Measurements from ENCODE around the gene GALK1. TPM values are rescaled to one million over a fixed set of nuclear protein-coding genes. Genes with fewer than 3 reads are reported as not detected.

Gene GALK1
- total RNA-seq, 1 experiment from 2014 or later, result 23.9 TPM

DNA sequence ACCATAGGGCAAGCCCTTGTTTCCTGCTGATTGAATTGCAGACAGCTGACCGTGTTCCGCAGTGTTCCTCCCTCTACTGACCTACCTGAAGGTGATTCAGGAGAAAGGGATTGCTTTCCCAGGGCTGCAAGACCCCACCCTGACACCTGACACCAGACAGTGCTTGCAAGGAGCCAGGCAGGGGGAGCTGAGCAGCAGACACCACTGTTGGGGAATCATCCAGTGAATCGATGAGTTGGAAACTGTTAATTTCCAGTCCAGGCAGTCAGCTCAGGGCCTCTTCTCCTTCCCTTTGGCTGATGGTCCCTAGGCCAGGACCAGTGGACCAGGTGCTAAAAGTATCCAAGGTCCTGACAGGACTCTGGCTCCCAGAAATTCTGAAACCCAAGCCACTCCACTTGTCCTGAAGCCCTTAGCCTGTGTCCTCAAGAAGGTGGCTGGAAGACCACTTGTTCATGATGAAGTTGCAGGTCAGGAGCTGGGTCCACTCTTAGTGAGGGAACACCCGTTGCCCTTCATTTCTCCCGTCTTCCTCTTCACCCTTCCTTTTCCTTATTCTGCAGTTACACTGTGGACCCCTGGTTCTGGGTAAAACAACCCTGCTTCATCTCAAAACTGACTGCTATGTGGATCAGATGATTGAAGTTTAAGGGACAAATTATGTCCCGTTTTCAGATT lies 10.1 kb upstream of the GALK1 start:
- H3K9me2 ChIP-seq (replicated peaks; ENCODE audit: insufficient read depth, low read length), result no peaks in the 10 kb centered on the region
- peaks cover 14% of the 10 kb centered on the region for H3K79me2 ChIP-seq (ENCODE audit: low read length)
- H3K4me1 ChIP-seq (ENCODE audit: low read length), result peaks cover 20% of the 10 kb centered on the region
- no peak overlapping the region for H3K9ac ChIP-seq (ENCODE audit: low read length)
- no peaks in the 10 kb centered on the region for H3K9me3 ChIP-seq (ENCODE audit: low read length)
- peaks cover 21% of the 10 kb centered on the region for H3K36me3 ChIP-seq (ENCODE audit: insufficient read depth, low read length)
- H3K27ac ChIP-seq (ENCODE audit: low read length), result no peak overlapping the region
- DNase-seq, result no peak
- no peak overlapping the region for H2AFZ ChIP-seq (ENCODE audit: low read length)
- no peaks in the 10 kb centered on the region for H3K27me3 ChIP-seq (ENCODE audit: low read length)
- no peak overlapping the region for H3K4me2 ChIP-seq (ENCODE audit: low read depth, low read length, poor library complexity, severe bottlenecking)
- H3K4me3 ChIP-seq (ENCODE audit: low read length), result no peak overlapping the region
- peaks cover 32% of the 10 kb centered on the region for H4K20me1 ChIP-seq (ENCODE audit: insufficient read depth, low read depth, low read length)

DNA sequence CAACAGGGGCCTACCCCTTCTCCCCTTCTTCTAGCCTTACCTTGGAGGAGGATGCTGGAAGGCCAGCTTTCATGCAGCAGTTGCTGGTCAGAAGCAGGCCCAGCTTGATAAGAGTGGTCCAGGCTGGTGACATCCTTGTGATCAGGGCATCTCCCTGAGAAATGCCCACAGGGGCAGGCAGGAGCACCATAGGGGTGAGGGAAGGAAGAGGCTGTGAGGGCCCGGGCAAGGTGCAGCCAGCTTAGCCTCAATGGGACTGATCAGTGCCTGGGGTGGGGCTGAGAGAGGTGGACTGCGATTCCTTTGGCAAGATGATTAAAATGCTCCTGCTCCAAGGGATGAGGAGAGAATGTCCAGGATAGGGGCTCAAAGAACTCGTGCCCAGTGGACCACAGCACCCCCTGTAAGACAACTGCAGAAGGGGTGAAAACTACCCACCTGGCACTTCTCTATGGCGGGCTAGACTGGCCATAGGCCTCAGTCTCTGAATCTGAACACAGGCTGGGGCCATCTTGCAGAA lies 9.5 kb upstream of the GALK1 start:
- Histone ChIP-seq H3K27me3 (ENCODE audit: low read length) (no peaks in the 10 kb centered on the region), H3K4me1 (ENCODE audit: low read length) (peaks cover 18% of the 10 kb centered on the region), H3K4me2 (ENCODE audit: low read depth, low read length, poor library complexity, severe bottlenecking) (no peak overlapping the region), H4K20me1 (ENCODE audit: insufficient read depth, low read depth, low read length) (peaks cover 32% of the 10 kb centered on the region), H3K9ac (ENCODE audit: low read length) (no peak overlapping the region), H3K9me2 (replicated peaks; ENCODE audit: insufficient read depth, low read length) (no peaks in the 10 kb centered on the region), H3K9me3 (ENCODE audit: low read length) (no peaks in the 10 kb centered on the region), H3K36me3 (ENCODE audit: insufficient read depth, low read length) (peaks cover 21% of the 10 kb centered on the region), H3K79me2 (ENCODE audit: low read length) (peaks cover 14% of the 10 kb centered on the region), H3K27ac (ENCODE audit: low read length) (no peak overlapping the region), H2AFZ (ENCODE audit: low read length) (no peak overlapping the region), H3K4me3 (ENCODE audit: low read length) (no peak overlapping the region)
- no peak for DNase-seq

- H3K4me3 ChIP-seq (ENCODE audit: low read length), result no peak overlapping the region
- H3K27ac ChIP-seq (ENCODE audit: low read length), result no peak overlapping the region
- H3K79me2 ChIP-seq (ENCODE audit: low read length), result peaks cover 8% of the 10 kb centered on the region
- H3K4me2 ChIP-seq (ENCODE audit: low read depth, low read length, poor library complexity, severe bottlenecking), result no peak overlapping the region
- no peaks in the 10 kb centered on the region for H3K9me3 ChIP-seq (ENCODE audit: low read length)
- H3K9ac ChIP-seq (ENCODE audit: low read length), result no peak overlapping the region
- no peaks in the 10 kb centered on the region for H3K9me2 ChIP-seq (replicated peaks; ENCODE audit: insufficient read depth, low read length)
- H4K20me1 ChIP-seq (ENCODE audit: insufficient read depth, low read depth, low read length), result peaks cover 26% of the 10 kb centered on the region
- peaks cover 18% of the 10 kb centered on the region for H3K4me1 ChIP-seq (ENCODE audit: low read length)
- H2AFZ ChIP-seq (ENCODE audit: low read length), result no peak overlapping the region
- no peaks in the 10 kb centered on the region for H3K27me3 ChIP-seq (ENCODE audit: low read length)
- no peak for DNase-seq
- H3K36me3 ChIP-seq (ENCODE audit: insufficient read depth, low read length), result peaks cover 21% of the 10 kb centered on the region
These were observed 8.9 kb upstream of the GALK1 start for GRCh38 chr17:75773808-75774470.

DNA sequence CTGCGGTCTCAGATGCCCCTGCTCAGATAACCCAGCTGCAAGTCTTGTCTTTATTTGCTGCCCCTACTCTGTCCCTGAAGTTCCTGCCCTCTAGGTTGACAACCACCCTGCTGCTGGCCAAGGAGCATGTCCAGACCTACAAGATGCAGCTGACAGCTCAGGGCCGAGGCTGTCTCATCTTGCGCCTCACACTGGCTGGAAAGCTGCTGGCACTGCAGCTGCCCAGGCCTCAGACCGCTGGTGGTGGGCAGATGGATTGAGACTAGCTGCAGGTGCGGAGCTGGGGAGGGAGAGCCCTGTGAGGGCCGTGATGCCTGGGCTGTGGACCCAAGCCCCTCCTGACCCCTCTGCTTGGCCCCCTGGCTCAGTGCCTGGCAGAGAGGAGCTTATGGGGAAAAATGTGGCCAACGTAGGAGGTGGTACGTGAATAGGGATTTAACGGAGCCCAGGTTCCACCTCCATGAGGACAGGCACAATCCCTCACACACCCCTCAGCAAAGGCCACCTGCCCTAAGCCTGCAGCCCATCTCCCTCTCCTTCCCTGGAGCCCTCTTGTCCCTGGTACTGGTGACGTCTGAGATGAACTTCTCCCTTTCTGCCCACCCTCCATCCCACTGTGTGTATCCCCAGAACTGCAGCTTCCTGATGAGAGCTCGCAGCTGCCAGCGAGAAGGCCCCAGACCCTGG lies 8.3 kb upstream of the GALK1 start:
- Histone ChIP-seq H3K27me3 (ENCODE audit: low read length) (no peaks in the 10 kb centered on the region), H3K79me2 (ENCODE audit: low read length) (peaks cover 2% of the 10 kb centered on the region; the same call in 1 of the 2 replicates), H2AFZ (ENCODE audit: low read length) (no peak overlapping the region), H3K4me3 (ENCODE audit: low read length) (no peak overlapping the region), H3K4me1 (ENCODE audit: low read length) (peaks cover 14% of the 10 kb centered on the region), H3K4me2 (ENCODE audit: low read depth, low read length, poor library complexity, severe bottlenecking) (no peak overlapping the region), H3K27ac (ENCODE audit: low read length) (no peak overlapping the region), H3K36me3 (ENCODE audit: insufficient read depth, low read length) (peaks cover 16% of the 10 kb centered on the region), H3K9me2 (replicated peaks; ENCODE audit: insufficient read depth, low read length) (no peaks in the 10 kb centered on the region), H3K9me3 (ENCODE audit: low read length) (no peaks in the 10 kb centered on the region), H3K9ac (ENCODE audit: low read length) (no peak overlapping the region), H4K20me1 (ENCODE audit: insufficient read depth, low read depth, low read length) (peaks cover 19% of the 10 kb centered on the region)
- no peak for DNase-seq

GRCh38 chr17:75771334-75772281 lies 6.6 kb upstream of the GALK1 start:
- Histone ChIP-seq H3K4me3 (ENCODE audit: low read length) (no peak overlapping the region), H2AFZ (ENCODE audit: low read length) (no peak overlapping the region), H3K9me2 (replicated peaks; ENCODE audit: insufficient read depth, low read length) (no peaks in the 10 kb centered on the region), H4K20me1 (ENCODE audit: insufficient read depth, low read depth, low read length) (peaks cover 4% of the 10 kb centered on the region), H3K36me3 (ENCODE audit: insufficient read depth, low read length) (no peaks in the 10 kb centered on the region), H3K4me2 (ENCODE audit: low read depth, low read length, poor library complexity, severe bottlenecking) (no peak overlapping the region), H3K9ac (ENCODE audit: low read length) (no peak overlapping the region), H3K4me1 (ENCODE audit: low read length) (no peaks in the 10 kb centered on the region), H3K9me3 (ENCODE audit: low read length) (no peaks in the 10 kb centered on the region), H3K79me2 (ENCODE audit: low read length) (no peaks in the 10 kb centered on the region), H3K27me3 (ENCODE audit: low read length) (no peaks in the 10 kb centered on the region), H3K27ac (ENCODE audit: low read length) (no peak overlapping the region)
- DNase-seq, result no peak

- H3K4me2 ChIP-seq (ENCODE audit: low read depth, low read length, poor library complexity, severe bottlenecking), result no peak overlapping the region
- H3K9ac ChIP-seq (ENCODE audit: low read length), result no peak overlapping the region
- peaks cover 8% of the 10 kb centered on the region for H3K4me1 ChIP-seq (ENCODE audit: low read length)
- H3K79me2 ChIP-seq (ENCODE audit: low read length), result no peaks in the 10 kb centered on the region
- H3K36me3 ChIP-seq (ENCODE audit: insufficient read depth, low read length), result no peaks in the 10 kb centered on the region
- H3K9me3 ChIP-seq (ENCODE audit: low read length), result no peaks in the 10 kb centered on the region
- no peak overlapping the region for H3K27ac ChIP-seq (ENCODE audit: low read length)
- H3K27me3 ChIP-seq (ENCODE audit: low read length), result no peaks in the 10 kb centered on the region
- H2AFZ ChIP-seq (ENCODE audit: low read length), result no peak overlapping the region
- no peak overlapping the region for H3K4me3 ChIP-seq (ENCODE audit: low read length)
- DNase-seq, result no peak
- no peaks in the 10 kb centered on the region for H3K9me2 ChIP-seq (replicated peaks; ENCODE audit: insufficient read depth, low read length)
- no peaks in the 10 kb centered on the region for H4K20me1 ChIP-seq (ENCODE audit: insufficient read depth, low read depth, low read length)
These were observed 4.5 kb upstream of the GALK1 start for GRCh38 chr17:75769536-75769935.

DNA sequence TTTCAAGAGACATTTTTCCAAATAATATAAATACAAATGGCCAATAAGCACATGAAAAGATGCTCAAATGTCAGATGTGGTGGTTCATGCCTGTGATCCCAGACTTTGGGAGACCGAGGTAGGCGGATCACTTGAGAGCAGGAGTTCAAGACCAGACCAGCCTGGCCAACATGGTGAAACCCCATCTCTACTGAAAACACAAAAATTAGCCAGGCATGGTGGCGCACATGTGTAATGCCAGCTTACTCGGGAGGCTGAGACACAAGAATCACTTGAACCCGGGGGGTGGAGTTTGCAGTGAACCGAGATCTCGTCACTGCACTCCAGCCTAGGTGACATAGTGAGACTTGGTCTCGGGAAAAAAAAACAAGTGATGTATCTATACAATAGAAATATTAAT lies 2.9 kb upstream of the GALK1 start:
- no peak for DNase-seq
- no peak overlapping the region for H3K27ac ChIP-seq (ENCODE audit: low read length)
- peaks cover 20% of the 10 kb centered on the region for H3K4me1 ChIP-seq (ENCODE audit: low read length)
- H3K4me2 ChIP-seq (ENCODE audit: low read depth, low read length, poor library complexity, severe bottlenecking), result no peak overlapping the region
- H3K27me3 ChIP-seq (ENCODE audit: low read length), result no peaks in the 10 kb centered on the region
- no peak overlapping the region for H3K9ac ChIP-seq (ENCODE audit: low read length)
- no peaks in the 10 kb centered on the region for H3K9me2 ChIP-seq (replicated peaks; ENCODE audit: insufficient read depth, low read length)
- no peak overlapping the region for H2AFZ ChIP-seq (ENCODE audit: low read length)
- H3K79me2 ChIP-seq (ENCODE audit: low read length), result no peaks in the 10 kb centered on the region
- no peaks in the 10 kb centered on the region for H4K20me1 ChIP-seq (ENCODE audit: insufficient read depth, low read depth, low read length)
- no peaks in the 10 kb centered on the region for H3K36me3 ChIP-seq (ENCODE audit: insufficient read depth, low read length)
- H3K4me3 ChIP-seq (ENCODE audit: low read length), result no peak overlapping the region
- H3K9me3 ChIP-seq (ENCODE audit: low read length), result no peaks in the 10 kb centered on the region

Measured in Karpas-422 (cell line).